Fibroblast of the aortic adventitia (primary cell): ENCODE results near the gene CYP27A1. TPM values are rescaled to one million over a fixed set of nuclear protein-coding genes. Genes with fewer than 3 reads are reported as not detected.

Experiments used
- DNase-seq: peaks from one replicate; pipeline ENCODE4 v3.0.0-alpha.2; 2010; ENCODE audit warnings: low read depth
- H3K4me3 ChIP-seq: 2 replicates; pipeline ENCODE4 v1.5.1; 2011; ENCODE audit warnings: low read depth, mild to moderate bottlenecking, control low read depth, low read length, moderate library complexity
- total RNA-seq: library from RNA; depleted of rRNA; stranded (reverse); fragments of >200 nt; gene quantifications from 2 replicates; pipeline ENCODE4 v1.2.3, GENCODE V29; 2012; ENCODE audit warnings: low replicate concordance
- TF ChIP-seq, protein P1 (sequence below): IDR thresholded peaks from 2 replicates; pipeline ENCODE4 v1.5.1; 2011; ENCODE audit warnings: mild to moderate bottlenecking, low read length, control low read depth, inconsistent platforms; ENCODE audit not compliant: insufficient read depth

Gene CYP27A1
- total RNA-seq, 1 donor = 10.5 TPM

GRCh38 chr2:218814540-218815243 lies 32.7 kb downstream of the CYP27A1 start:
- DNase-seq = no peak
- H3K4me3 ChIP-seq = no peak overlapping the region
- TF ChIP-seq, protein P1, sequence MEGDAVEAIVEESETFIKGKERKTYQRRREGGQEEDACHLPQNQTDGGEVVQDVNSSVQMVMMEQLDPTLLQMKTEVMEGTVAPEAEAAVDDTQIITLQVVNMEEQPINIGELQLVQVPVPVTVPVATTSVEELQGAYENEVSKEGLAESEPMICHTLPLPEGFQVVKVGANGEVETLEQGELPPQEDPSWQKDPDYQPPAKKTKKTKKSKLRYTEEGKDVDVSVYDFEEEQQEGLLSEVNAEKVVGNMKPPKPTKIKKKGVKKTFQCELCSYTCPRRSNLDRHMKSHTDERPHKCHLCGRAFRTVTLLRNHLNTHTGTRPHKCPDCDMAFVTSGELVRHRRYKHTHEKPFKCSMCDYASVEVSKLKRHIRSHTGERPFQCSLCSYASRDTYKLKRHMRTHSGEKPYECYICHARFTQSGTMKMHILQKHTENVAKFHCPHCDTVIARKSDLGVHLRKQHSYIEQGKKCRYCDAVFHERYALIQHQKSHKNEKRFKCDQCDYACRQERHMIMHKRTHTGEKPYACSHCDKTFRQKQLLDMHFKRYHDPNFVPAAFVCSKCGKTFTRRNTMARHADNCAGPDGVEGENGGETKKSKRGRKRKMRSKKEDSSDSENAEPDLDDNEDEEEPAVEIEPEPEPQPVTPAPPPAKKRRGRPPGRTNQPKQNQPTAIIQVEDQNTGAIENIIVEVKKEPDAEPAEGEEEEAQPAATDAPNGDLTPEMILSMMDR = no peak

- no peak overlapping the region for H3K4me3 ChIP-seq
- TF ChIP-seq, protein P1 = no peak
- no peak for DNase-seq
Observed at GRCh38 chr2:218815244-218815637, 33.3 kb downstream of the CYP27A1 start.

DNA sequence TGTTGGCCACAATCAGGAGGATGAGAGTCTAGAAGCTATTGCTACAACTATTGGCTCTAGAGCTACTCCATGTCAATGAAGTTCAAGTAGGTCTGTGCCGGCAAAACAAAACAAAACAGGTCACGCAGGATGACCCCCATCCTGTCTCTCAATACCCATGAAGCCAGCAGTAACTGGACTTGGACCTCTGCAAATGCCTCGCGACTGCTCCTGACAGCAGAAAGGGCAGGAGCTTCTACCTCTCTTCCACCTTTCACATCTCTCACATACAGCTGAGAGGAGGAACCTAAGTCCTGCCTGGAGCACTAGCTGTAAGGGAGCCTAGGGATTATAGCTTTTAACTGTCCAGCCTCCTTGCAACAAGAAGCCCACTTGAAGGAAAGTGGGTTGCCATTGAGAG lies 33.7 kb downstream of the CYP27A1 start:
- TF ChIP-seq, protein P1 = no peak
- no peak overlapping the region for H3K4me3 ChIP-seq
- DNase-seq = no peak

DNA sequence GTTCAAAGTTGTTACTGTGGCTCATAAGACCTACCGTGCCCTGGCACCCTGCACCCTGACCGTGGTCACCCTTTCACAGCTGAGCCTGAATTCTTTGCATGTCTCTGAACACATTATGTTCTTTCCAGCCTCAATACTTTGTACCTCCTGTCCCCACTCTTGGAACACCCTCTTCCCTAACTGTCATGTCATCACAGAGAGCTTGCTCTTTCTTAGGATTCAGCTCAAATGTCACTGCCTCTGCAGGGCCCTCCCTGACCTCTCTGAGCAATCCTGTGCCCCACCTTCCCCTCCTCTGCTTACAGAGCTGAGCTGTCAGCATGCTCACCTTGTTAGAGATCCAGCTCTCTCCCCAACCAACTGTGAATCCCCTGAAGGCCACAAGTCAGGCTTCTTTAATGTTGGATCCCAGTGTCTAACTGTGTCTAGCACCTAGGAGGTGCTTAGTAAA lies 34.6 kb downstream of the CYP27A1 start:
- TF ChIP-seq, protein P1 = no peak
- no peak overlapping the region for H3K4me3 ChIP-seq
- no peak for DNase-seq

DNA sequence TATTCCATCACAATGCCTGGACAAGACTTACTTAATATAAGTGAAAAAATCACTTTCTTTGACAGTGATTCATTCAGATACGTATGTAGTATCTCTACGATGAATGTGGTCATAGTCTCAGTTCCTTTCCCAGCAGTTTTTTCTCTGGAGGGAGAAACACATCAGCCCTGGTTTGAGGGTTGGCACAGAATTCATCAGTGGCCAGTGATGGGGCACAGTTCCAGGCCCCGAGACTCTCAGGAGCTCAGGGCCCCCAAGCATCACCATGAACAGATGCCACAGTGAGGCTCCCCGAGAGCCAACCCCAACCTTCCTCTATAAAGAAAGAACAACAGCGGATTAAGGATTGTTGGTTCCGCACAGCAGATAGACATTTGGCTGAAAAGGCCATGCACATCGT lies 37.1 kb downstream of the CYP27A1 start:
- TF ChIP-seq, protein P1 = no peak
- no peak for DNase-seq
- H3K4me3 ChIP-seq = no peak overlapping the region

GRCh38 chr2:218820746-218821369 lies 38.9 kb downstream of the CYP27A1 start:
- no peak for DNase-seq
- TF ChIP-seq, protein P1 = no peak
- H3K4me3 ChIP-seq = no peak overlapping the region
